HG02973 (cell line): Measurements from ENCODE around the gene SLC48A1.
A peak's percentile ranks its signal among the peaks of the same experiment; 100 is the strongest.

Source experiments
- ATAC-seq: cut with Tn5 transposase; IDR thresholded peaks from one replicate; pipeline ENCODE4 v1.9.1; 2021; ENCODE audit warnings: moderate library complexity; ENCODE audit not compliant: unreplicated experiment

SLC48A1 gene

DNA sequence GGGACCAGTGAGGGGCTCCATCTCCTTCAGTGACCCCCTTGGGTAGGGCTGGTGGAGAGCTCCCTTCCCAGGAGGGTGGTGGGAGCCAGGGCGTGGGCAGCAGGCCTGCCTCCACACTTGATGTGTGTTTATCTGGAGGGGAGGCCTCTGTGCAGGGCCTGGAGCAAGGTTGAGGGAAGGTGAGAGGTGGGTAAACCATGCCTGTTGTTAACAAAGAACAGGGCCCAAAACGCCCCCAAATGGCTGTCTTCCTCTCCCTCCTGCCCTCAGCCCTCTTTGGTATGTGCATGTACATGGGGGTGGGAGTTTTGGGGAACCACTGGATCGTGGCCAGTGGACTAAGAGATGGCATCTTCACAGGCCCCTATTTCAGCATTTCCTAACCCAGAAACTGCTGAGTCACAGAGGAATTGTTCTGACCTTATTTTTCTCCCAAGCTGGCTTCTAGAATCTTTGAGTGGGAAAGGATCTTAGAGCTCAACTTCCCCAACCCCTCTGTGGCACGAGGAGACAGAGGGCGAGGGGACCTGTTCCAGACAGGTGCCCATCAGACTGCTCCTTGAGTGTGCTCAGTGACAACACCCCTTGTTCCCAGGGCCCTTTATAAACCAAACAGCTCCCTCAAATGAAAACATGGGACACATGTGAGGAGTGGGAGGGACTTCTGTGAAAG lies 3.6 kb downstream of the SLC48A1 start:
- ATAC-seq, result no peak

DNA sequence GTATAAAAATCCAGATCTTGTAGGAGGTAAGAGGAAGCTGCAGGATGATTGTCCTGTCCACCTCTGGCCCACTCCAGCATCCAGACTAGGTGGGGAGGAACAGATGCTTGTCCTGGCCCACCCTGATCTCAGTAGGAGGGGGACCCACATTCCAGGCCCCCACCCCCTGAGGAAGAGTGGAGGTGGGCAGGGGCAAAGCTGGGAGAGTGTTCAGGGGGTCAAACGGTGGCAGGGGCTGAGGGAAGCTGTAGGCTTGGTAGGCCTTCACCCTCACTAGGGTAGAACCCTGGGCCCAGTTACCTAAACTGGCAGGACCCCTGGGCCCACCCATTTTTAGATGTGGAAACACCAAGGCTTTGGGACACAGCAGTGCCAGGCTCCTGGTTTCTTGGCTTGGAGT lies 4.1 kb downstream of the SLC48A1 start:
- no peak for ATAC-seq

DNA sequence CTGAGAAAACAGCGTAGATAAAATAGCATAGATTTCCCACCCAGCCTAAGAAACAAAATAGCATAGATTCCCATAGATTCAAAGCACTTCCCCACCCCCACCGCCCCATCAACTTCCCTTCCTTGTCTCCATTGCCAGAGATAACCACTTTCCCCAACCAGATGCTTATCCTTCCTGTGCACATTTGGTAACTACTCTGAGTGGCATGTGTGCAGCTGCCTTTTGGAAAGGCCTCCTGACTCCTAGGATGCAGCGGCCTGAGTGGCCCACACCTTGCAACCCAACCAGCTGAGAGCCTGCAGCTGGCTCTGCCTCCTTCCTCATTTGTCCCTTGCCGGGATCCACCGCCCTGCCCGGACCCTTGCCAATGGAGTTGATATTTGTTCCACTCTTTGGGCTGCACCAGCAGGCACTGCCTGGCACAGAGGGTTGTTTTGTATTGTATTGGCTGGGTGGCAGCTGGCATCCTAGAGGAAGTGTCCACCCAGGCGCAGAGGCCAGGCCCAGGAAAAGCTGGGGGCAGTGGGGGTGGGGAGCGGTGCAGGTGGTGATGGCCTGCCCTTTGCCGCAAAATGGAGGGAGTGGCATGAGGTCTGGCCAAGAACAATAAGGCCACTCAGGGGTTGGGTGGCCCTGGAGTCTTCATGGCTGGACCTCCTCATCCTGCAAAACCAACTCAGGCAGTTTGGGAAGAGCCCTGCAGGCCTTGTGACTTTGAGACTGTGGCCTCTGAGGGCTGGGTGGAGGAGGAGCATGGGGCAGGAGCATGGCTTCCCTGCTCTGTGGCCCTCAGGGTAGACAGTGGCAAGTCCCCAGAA lies 4.9 kb downstream of the SLC48A1 start:
- ATAC-seq, result no peak

DNA sequence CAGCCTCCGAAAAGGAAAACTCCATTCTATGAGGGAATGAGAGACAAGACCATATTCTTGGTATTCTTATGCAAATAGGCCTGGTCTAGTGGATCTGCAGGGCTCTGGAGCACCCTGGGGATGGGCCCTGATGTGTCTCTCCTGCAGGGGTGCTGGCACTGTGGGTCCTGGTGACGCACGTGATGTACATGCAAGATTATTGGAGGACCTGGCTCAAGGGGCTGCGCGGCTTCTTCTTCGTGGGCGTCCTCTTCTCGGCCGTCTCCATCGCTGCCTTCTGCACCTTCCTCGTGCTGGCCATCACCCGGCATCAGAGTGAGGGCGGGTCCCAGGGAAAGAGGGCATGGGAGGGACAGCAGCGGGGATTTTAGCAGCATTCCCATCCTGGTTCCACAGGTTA lies 5.8 kb downstream of the SLC48A1 start:
- no peak for ATAC-seq

DNA sequence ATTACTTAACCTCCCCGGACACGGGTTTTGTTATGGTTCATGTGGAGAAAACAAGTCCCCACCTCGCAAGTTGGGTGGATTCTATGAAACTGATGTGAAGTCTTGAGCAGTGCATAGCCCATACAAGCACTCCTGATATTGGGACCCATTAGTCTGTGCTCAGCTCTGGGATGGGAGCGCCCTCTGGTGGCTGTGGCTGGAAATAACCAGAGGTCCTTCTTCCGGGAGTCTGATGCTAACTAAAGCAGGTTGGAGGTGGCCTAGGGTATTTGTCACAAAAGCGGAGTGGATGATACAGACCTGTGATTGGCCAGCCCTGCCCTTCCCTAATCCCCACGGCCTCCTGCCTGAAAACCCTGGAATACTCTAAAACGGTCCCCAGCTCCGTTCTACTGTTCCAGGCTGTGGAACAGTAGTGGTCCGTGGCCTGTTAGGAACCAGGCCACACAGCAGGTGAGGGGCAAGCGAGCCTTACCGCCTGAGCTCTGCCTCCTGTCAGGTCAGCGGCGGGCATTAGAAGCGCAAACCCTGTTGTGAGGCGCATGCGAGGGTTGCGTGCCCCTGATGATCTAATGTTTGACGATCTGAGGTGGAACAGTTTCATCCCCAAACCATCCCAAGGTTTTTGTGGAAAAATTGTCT lies 6.4 kb downstream of the SLC48A1 start:
- peak; percentile 83 for ATAC-seq

DNA sequence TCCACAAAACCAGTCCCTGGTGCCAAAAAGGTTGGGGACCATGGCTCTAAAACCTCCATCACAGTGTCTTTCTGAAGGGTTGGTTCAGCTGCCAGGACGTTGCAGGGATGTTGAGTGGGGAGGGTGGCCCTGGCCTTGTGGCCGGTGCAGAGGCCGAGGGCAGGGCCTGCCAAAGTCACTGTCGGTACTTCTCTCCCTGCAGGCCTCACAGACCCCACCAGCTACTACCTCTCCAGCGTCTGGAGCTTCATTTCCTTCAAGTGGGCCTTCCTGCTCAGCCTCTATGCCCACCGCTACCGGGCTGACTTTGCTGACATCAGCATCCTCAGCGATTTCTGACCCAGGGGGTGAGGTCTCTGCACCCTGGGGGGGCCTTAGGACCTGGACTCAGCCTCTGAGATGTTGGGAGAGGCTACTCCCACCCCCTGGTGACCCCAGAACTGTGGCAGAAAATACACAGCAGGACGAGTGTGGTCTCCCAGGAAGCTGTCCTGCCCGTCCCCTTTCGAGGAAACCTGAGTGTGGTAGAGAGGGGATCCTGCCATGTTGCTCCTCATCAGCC lies 7.0 kb downstream of the SLC48A1 start:
- no peak for ATAC-seq

DNA sequence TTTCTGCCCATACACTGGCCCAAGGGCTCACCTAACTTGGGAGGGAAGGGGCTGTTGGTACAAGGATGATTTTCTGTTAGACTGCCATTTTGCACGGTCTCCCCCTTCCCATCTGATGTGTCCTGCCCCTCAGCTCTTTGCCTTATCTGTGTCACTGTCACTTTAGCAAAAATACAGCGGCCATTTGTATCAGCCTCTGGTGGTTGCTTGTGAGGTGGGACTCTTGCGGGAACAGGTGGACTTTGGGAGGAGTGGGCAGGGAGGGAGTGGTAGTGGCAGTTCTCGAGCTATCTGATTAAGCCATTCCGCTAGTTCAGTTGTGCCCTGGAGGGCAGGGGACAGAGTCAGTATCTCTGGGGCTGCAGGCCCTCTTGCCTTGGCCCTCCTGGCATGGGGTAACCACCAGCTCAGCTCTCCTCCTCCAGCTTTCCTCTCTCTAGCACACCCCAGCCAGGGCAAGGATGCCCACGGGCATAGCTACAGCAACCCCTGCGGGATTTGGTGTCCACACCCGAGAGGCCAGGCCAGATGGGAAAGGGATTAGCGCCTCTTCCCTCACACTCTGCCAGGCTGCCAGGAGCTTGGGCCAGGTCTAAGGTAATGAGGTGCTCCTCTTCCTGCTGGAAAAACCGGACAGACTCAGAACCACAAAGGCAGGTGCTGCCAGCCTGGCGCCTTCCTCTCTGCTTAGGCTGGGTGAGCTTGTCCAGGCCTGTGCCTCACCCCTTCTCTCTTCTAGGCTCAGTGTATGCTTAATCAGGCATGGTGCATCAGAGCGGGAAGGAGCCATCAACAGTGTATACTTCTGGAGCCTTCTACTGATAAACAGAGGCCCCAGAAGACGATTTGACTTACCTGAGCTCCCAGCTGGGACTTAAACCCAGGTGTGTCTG lies 8.7 kb downstream of the SLC48A1 start:
- ATAC-seq, result no peak

DNA sequence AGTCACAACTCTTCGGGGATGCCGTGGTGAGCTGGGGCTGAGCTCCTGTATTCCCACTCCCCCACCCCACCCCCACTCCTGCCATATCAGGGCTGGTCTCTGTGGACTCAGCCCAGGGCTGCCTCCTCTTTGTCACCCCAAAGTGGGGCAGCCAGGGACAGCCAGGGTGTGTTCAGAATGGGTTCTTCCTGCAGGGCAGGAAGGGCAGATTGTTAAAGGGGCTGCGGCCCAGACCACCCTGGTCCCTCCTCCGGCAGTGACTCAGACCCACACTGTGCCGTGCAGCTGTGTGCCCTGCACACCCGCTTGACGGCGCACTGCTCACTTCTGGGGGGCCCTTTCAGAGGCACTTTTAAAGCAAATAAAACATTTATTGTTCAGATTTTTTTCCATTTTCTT lies 9.3 kb downstream of the SLC48A1 start:
- no peak for ATAC-seq

DNA sequence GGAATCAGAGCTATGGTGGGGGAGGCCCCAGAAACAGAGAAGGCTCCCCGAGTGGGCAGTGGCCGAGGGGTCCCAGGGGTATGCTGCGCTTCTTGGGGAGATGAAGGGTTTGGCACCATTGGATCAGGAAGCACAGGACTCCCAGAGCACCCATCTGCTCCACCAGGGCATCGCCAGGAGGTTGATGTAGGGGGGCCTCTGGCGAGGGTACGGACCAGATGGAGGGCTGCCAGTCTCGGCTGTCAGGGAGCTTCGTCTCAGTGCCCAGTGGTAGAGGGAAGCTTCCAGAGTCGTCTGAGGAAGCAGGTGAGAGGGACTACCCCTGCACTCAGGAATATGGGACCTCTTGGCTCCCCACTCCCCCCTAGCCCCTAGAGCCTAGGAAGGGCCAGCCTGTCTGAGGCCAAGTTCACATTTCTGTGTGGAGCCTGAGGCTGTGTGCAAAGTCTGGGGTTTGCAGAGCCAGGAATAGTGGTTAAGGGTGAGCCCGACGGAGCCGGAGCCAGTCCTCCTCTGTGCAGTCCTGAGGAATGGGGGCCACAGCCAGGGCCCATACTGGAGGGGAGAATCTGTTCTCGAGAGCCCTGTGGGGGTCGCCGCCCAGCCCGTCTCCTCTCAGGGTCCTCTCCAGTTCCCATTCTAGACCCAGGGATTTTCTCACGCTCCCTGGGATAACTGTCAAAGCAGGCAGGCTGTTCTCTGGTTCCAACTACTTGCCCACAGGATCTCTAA lies 10.2 kb downstream of the SLC48A1 start:
- ATAC-seq, result no peak

DNA sequence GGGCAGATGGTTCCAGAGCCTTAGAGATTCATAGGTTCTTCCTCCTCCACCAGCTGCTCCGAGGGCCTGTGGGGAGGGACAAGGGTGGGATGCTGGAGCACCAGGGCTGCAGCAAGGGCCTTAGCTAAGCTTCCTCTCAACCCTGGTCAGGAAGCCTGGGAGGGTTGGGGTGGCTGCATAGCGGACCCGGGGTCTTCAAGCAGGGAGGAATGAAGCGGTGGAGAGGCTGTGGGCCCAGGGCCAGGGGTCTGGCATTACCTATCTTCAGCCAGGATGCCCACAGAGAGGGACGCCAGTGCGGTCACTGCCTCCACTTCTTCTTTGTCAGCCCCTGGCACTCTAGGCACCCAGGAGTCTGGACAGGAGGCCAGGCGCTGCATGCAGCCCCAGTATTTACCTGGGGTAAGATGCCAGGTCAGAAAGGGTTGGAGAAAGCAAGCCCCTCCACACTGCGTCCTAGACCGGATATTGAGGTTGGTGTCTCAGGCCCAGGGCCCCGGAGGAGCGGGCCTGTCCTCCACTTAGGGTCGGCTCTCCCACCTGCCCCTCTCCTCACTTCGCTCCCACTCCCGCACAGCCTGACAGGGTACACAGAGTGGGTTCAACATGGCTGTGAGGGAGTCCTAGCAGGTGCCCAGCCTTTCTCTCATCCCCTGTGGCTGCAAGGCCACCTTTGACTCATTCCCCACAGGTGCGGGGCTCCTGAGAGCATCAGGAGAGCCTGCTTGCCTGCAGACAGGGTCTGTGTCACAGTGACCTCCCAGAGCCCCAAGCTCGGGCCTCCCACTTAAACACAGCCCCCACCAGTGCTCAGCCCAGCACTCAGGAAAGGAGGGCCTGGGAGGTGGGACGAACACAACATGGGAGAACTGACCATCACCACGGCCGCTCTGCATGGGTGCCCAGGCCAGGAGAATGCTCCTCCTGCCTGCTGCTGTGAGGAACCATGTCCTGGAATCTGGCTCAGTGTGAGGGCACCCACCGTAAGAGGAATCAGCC lies 11.1 kb downstream of the SLC48A1 start:
- ATAC-seq, result no peak

DNA sequence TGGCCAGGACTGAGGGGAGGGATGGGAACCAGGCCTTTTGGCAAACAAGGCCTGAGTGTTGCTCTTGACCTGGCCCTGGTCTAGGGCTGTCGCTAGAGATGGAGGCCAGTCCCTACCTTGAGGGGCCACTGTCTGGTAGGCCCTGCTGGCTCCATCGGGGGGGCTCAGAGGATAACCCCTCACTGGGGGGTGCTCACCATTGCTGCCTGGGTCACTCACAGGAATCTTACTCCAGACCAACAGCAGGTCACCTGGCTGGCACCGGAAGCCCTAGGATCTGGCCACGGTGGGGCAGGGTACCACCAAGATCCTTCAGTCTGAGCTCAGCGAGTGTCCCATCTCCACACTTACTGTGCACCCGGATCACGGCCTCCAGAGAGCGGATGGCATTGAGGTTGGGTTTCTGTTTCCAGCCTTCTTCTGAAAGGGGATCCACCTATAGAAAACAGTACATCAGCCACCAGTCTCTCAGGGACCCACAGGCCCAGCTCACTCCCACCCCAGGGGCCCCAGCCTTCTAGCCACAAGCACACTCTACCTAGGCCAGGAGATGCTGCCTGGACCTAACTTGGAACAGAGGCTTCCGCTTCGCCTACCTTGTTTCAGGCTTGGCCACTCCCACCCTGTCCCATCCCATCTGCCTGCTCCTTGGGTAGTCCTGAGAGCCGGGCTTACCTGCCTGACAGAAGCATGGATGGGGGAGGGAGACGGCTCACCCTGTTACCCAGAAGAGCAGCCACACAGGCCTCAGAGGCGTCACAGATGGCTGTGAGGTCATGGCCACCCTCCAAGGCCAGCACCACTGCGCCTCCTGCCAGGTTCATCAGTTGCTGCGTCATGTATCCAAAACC lies 12.2 kb downstream of the SLC48A1 start:
- ATAC-seq, result no peak

DNA sequence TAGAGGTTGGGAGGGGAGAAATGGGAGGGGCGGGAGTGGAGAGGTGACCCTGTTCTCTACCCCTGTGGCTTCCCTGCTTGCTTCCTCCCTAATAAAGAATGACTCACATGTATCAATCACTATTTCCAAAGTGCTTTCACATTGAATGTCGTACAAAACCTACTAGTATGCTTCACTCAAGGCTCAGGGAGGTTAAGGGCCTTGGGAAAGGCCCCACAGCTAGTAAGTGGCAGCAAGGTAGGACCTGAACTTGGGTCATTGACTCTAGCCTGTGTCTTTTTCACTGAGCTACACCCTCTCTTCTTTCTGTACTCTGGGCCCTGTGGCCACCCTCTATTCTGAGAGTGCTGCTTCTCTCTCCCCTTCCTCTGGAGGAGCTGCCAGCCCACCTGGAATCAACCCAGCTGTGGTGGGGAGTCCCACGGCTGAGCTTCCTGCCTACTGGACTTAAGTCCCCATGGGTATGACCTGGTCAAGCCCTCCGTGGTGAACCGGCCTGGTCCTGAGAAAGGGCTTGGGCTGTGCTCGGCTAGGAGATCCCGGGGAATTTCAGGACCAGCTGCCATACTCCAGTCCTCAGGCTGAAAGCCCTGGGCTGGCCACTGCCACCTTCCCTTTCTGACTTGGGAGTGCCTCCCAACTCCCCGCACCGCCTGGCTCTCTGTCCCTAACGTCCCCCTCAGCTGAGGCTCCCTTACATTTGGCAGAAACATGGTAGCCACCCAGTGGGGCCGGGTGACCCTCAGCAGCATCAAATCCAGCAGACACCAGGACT lies 13.0 kb downstream of the SLC48A1 start:
- ATAC-seq, result no peak

DNA sequence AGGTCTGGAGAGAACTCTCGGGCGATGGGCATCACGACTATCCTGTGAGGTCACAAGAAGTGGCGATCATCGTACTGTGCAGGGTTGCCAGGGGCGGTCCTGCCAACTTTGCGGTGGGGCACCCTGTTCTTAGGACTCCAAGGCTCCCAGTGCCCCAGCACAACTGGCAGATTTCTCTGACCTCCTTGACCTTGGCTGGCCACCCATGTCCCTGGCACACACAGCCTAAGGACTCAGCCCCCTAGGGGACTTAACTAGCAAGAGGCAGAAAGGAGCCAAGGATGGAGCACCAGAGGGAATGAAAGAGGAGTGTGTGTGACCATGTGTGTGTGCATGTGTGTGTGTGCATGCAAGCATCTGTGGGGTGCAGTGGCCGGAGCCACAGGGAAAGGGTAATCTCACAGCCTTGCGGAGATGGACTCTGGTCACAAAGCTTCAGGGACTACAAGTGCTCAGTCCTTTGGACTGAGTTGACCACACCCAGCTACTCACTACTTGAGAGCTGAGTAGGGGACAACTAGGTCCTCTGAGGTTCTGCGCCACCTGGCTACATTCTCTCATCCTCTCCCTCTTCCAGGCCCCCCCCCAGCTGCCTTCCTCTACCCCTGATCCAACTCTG lies 13.7 kb downstream of the SLC48A1 start:
- no peak for ATAC-seq

DNA sequence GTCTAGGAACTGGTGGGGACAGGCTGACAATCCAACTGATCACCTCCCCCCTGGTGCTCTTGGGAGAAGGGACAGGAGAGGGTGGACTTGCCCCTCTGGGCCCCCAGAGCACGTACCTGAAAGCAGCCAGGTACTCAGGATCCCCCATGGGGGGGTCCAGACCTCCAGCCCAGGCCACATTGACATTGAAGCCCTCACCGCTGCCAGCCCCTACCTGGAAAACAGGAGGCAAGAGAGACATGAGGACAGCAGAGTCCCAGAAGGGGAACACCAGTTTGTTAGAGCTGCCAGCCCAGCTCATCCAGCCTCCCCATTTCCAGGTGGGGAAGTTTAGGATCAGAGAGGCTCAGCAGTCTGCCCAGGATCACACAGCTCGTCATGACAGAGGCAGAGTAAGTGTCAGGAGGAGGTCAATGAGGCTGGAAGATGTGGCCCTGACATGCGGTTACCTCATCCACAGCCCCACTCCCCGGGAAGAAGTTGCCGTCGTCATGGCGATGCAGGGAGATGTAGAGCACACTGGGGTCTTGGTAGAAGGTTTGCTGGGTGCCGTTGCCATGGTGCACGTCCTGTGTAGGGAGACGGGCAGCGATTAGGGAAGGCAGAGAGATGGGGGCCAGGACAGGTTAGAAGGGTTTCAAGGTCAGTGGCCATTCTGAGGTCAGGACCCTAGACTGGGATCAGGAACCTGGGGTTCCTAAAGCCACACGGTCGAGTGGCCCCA lies 14.7 kb downstream of the SLC48A1 start:
- no peak for ATAC-seq

DNA sequence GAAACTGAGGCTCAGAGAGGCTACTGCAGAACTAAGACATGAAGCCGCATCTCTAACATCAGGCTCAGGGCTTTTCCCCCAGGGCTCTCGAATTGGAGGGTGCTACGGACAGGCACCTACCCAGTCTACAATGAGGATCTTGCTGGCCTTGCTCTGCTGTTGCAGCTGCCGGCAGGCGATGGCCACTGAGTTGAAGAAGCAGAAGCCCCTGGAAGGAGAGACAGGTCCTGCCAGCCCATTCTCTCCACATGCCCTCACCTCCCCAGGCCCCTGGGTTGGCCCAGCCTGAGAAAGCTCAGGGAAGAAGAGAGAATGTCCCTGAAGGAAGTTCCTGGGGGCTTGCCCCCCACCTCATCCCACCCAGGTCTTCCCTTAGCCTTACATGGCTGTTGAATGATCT lies 16.1 kb downstream of the SLC48A1 start:
- ATAC-seq, result no peak
